Uterus (tissue), 4 donors: ENCODE results near the gene NOXO1. TPM values are rescaled to one million over a fixed set of nuclear protein-coding genes. Genes with fewer than 3 reads are reported as not detected.

Experiments used
- DNase-seq, 2 donors: peaks; one replicate each; pipeline ENCODE4 v3.0.0-alpha.2; 2019 to 2020
- H3K27ac ChIP-seq, 2 donors: fragments of 200-600 bp; sonication (generic); 1 replicate in 1 of 2; 2 replicates in 1 of 2; pipeline ENCODE4 v1.5.1; 2016 to 2018
- H3K27me3 ChIP-seq, 2 donors: fragments of 200-600 bp; sonication (generic); one replicate each; pipeline ENCODE4 v1.5.1; 2018 to 2019; ENCODE audit warnings: control low read depth in 1 of 2
- H3K36me3 ChIP-seq, 2 donors: fragments of 200-600 bp; sonication (generic); one replicate each; pipeline ENCODE4 v1.5.1; 2019; ENCODE audit warnings: control low read depth in 1 of 2
- H3K4me1 ChIP-seq, 2 donors: fragments of 200-600 bp; sonication (generic); one replicate each; pipeline ENCODE4 v1.5.1; 2018 to 2019; ENCODE audit warnings: control low read depth in 1 of 2
- H3K4me3 ChIP-seq, 2 donors: fragments of 200-600 bp; sonication (generic); 1 replicate in 1 of 2; 2 replicates in 1 of 2; pipeline ENCODE4 v1.5.1; 2018 to 2019; ENCODE audit warnings: mild to moderate bottlenecking in 1 of 2
- H3K9me3 ChIP-seq, 2 donors: fragments of 200-600 bp; sonication (generic); one replicate each; pipeline ENCODE4 v1.5.1; 2019; ENCODE audit warnings: control low read depth in 1 of 2
- CTCF ChIP-seq, 4 experiments: fragments of 200-600 bp in 2 of 4; fragments of 450-650 bp in 2 of 4; sonication (generic) in 2 of 4; IDR thresholded peaks; one replicate each; pipeline ENCODE4 v1.5.1; 2016 to 2019; ENCODE audit warnings: antibody characterized with exemption in 4 of 4, mild to moderate bottlenecking in 2 of 4, moderate library complexity in 1 of 4
- POLR2A ChIP-seq, 2 donors: fragments of 450-650 bp; IDR thresholded peaks; one replicate each; pipeline ENCODE4 v1.6.1; 2016; ENCODE audit warnings: antibody characterized with exemption in 2 of 2, mild to moderate bottlenecking in 1 of 2, moderate library complexity in 1 of 2
- intact Hi-C: fragments of 100-400 bp; cut with DNase I; formaldehyde crosslinking; loops from one replicate; pipeline ENCODE4 v1.15.1; 2023; ENCODE audit warnings: low total_unique reads
- total RNA-seq, 4 donors: library from RNA; depleted of rRNA in 3 of 4; stranded (reverse); fragments of >200 nt in 3 of 4; gene quantifications; one replicate each; pipeline versions ENCODE4 v1.1.0 to v1.2.4, GENCODE V29; 2014 to 2023
- donor health status: DM: yes; HTN: yes; CAD: no.

The NOXO1 gene
- total RNA-seq, 4 donors from 2014 or later = 1.0 TPM; not detected in 3

DNA sequence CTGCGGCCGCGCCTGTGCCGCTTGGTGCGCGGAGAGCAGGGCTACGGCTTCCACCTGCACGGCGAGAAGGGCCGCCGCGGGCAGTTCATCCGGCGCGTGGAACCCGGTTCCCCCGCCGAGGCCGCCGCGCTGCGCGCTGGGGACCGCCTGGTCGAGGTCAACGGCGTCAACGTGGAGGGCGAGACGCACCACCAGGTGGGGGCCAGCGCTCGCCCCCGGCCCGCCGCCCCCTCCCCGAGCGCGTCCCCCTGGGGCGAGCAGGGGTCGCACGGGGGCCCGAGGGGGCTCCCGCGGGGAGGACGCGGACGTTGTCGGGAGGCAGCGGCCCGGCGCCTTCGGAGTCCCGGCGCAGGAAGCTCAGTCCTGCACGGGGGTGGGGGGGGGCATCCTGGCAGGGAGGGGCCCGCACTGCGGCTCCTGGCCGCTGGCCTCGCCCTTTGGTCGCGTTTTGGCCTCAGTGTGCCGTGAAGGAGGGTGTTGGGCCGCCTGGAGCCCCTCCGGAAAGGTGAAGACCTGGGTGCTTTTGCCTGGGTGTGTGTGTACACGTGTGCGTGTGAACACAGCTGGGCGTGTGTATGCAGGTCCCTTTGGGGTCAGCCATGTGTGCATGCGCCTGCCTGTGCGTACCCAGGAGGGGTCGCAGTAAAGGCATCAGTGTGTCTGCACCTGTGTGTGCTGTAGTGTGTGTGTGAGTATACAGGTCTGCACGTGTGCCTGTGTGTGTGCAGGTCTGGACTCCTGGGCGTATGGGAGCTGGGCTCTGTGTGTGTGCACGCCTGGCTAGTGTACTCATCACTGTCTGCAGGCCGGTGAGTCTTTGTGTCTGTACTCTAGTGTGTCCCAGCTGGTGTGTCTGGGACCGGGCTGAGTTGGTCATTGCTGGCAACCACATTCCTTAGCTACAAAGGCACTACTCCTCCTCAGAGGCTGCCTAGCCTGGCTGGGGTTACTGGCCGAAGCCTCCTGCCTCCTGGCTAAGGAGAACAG, 46.0 kb upstream of the NOXO1 start:
- no peak for TF ChIP-seq POLR2A (IDR thresholded peaks at IDR 0.05)
- no peak for TF ChIP-seq CTCF (IDR thresholded peaks at IDR 0.05)
- H3K9me3 ChIP-seq = no peaks in the 10 kb centered on the region
- H3K27ac ChIP-seq = peak overlapping the region; percentile 69 to 79
- intact Hi-C loops = no loop called here
- peaks cover 0 to 6% of the 10 kb centered on the region in 2 donors for H3K4me1 ChIP-seq
- peak overlapping the region; percentile 32 to 56 for H3K4me3 ChIP-seq
- H3K27me3 ChIP-seq = no peaks in the 10 kb centered on the region
- H3K36me3 ChIP-seq = no peaks in the 10 kb centered on the region
- no peak for DNase-seq

GRCh38 chr16:2026461-2027023, 45.3 kb upstream of the NOXO1 start, which contains the start of gene NHERF2:
TSS of gene NHERF2 (plus strand) at chr16:2026902. CDS start at chr16:2027006, 104 bp downstream.
- H3K9me3 ChIP-seq = no peaks in the 10 kb centered on the region
- intact Hi-C loops = no loop called here
- peak in 1 of 2 donors; percentile 48 for DNase-seq
- H3K4me1 ChIP-seq = peaks cover 0 to 6% of the 10 kb centered on the region in 2 donors
- peak within 1 kb of the TSS; percentile 69 to 79 for H3K27ac ChIP-seq
- H3K4me3 ChIP-seq = peak within 1 kb of the TSS; percentile 32 to 56
- no peaks in the 10 kb centered on the region for H3K36me3 ChIP-seq
- no peak for TF ChIP-seq POLR2A (IDR thresholded peaks at IDR 0.05)
- TF ChIP-seq CTCF (IDR thresholded peaks at IDR 0.05) = no peak
- no peaks in the 10 kb centered on the region for H3K27me3 ChIP-seq

- intact Hi-C loops = no loop called here
- H3K9me3 ChIP-seq = no peaks in the 10 kb centered on the region
- H3K27me3 ChIP-seq = no peaks in the 10 kb centered on the region
- no peak for DNase-seq
- H3K4me1 ChIP-seq = peaks cover 0 to 6% of the 10 kb centered on the region in 2 donors
- peak overlapping the region; percentile 20 to 25 for H3K4me3 ChIP-seq
- peak overlapping the region; percentile 62 to 79 for H3K27ac ChIP-seq
- H3K36me3 ChIP-seq = no peaks in the 10 kb centered on the region
- TF ChIP-seq POLR2A (IDR thresholded peaks at IDR 0.05) (no peak), CTCF (IDR thresholded peaks at IDR 0.05) (no peak)
Observed at GRCh38 chr16:2025878-2026460, 44.7 kb upstream of the NOXO1 start.

DNA sequence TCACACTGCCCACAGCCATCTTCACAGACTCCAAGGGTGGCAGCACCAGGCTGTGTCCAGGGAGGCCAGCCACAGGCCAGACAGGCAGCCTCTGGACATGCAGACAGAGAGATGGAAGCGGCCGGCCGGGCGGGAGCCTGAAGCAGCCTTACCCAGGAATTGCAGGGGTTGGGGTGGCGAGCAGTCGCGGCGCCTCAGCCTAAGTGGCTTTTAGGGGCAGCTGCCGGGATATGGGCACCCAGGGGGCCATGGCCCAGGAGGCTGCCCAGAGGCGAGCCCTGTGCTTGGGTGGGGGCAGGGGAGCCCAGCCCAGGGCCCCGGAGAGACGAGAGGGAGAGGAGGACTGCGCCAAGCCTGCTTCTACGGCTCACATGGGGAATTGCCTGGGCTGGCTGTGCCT, 44.0 kb upstream of the NOXO1 start:
- intact Hi-C loops = no loop called here

More for the DNA sequence above, 44.0 kb upstream of the NOXO1 start:
- H3K9me3 ChIP-seq = no peaks in the 10 kb centered on the region
- H3K4me3 ChIP-seq = no peak overlapping the region
- no peaks in the 10 kb centered on the region for H3K36me3 ChIP-seq
- no peak overlapping the region for H3K27ac ChIP-seq
- no peak for DNase-seq
- H3K4me1 ChIP-seq = peaks cover 0 to 11% of the 10 kb centered on the region in 2 donors
- TF ChIP-seq CTCF (IDR thresholded peaks at IDR 0.05) (no peak), POLR2A (IDR thresholded peaks at IDR 0.05) (no peak)
- peaks cover 0 to 5% of the 10 kb centered on the region in 2 donors for H3K27me3 ChIP-seq
